ENCODE data around the gene GET3. TPM values are rescaled to one million over a fixed set of nuclear protein-coding genes. Genes with fewer than 3 reads are reported as not detected.
A peak's percentile ranks its signal among the peaks of the same experiment; 100 is the strongest.

Gene GET3
- total RNA-seq, 4 donors from 2014 or later: 52.6 to 85.1 (median 70.5) TPM

DNA sequence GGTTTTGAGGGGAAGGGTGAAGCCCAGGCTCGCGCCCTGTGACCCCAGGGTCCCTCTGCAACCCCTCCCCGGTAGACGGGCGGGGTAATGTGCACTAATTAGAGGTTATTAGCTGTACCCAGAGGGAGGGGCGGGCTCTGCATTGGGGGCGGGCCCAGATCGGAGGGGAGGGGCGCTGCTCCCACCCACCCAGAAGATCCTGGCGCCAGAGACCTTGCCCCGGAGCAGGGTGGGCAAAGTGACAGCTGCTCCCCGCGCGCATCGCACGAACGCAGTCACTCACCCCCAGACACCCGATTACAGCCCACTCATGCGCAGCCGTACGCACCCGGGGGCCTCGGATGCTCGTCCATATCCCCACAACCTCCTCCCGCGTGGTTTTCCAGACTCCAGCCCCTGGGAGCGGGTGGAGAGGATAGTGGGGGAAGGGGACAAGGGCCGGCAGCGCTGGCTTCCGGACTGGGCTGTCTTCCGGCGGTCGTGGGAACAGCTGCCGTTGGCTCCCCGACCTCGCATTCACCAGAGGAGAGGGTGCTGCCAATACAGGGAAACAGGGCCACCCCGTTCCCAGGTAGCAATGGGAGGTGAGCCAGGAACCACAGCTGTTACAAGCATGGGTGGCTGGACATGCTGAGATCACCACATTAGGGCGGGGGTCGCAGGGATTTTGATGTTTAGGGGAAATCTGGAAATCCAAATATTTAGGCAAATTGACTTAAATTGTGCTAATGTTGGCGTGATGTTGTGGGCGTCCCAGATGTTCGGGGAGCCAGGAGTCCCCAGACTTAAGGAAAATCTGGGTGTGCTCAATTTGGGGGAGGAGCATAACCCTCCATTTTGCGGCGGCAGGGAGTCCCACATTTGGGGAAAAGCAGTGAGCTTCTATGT, 41.0 kb downstream of the GET3 start:
- TF ChIP-seq POLR2A (IDR thresholded peaks at IDR 0.05): peak; percentile 31 to 43
- TF ChIP-seq, protein P1, sequence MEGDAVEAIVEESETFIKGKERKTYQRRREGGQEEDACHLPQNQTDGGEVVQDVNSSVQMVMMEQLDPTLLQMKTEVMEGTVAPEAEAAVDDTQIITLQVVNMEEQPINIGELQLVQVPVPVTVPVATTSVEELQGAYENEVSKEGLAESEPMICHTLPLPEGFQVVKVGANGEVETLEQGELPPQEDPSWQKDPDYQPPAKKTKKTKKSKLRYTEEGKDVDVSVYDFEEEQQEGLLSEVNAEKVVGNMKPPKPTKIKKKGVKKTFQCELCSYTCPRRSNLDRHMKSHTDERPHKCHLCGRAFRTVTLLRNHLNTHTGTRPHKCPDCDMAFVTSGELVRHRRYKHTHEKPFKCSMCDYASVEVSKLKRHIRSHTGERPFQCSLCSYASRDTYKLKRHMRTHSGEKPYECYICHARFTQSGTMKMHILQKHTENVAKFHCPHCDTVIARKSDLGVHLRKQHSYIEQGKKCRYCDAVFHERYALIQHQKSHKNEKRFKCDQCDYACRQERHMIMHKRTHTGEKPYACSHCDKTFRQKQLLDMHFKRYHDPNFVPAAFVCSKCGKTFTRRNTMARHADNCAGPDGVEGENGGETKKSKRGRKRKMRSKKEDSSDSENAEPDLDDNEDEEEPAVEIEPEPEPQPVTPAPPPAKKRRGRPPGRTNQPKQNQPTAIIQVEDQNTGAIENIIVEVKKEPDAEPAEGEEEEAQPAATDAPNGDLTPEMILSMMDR (IDR thresholded peaks at IDR 0.05 in 4 of 5, conservative IDR thresholded peaks at IDR 0.05 in 1 of 5): no peak
- H3K4me3 ChIP-seq: peak overlapping the region; percentile 58 to 76 (median 70)
- H3K9me3 ChIP-seq: no peaks in the 10 kb centered on the region
- in situ Hi-C loops (cut with MboI; ENCODE audit: low sequenced_read_pairs in 4 of 4) (no loop called here), intact Hi-C loops (cut with DNase I; ENCODE audit: low total_unique reads) (loop anchor here (1.0 to 10.0 kb wide), 2 partner anchors 18 to 1787 kb away; no protein-coding TSS in a partner anchor)
- no peaks in the 10 kb centered on the region for H3K27me3 ChIP-seq
- peaks cover 36 to 56% of the 10 kb centered on the region in 2 donors for H3K4me1 ChIP-seq
- peak in 1 of 2 donors; percentile 66 for DNase-seq
- H3K27ac ChIP-seq: peak overlapping the region; percentile 87 to 94 (median 92)
- H3K36me3 ChIP-seq: no peaks in the 10 kb centered on the region
- peak; percentile 23 to 24 for ATAC-seq

GRCh38 chr19:12778905-12779161, 41.5 kb downstream of the GET3 start:
- in situ Hi-C loops (cut with MboI; ENCODE audit: low sequenced_read_pairs in 4 of 4) (no loop called here), intact Hi-C loops (cut with DNase I; ENCODE audit: low total_unique reads) (loop anchor here (1.0 to 10.0 kb wide), 2 partner anchors 17 to 1786 kb away; no protein-coding TSS in a partner anchor)
- no peak for DNase-seq

GRCh38 chr19:12779162-12779993, 42.1 kb downstream of the GET3 start:
- Histone ChIP-seq H3K4me3 (peak overlapping the region in 2 of 4 donors; percentile 58 to 65), H3K27ac (peak overlapping the region; percentile 87 to 94 (median 92)), H3K9me3 (no peaks in the 10 kb centered on the region), H3K27me3 (no peaks in the 10 kb centered on the region), H3K4me1 (peaks cover 35 to 56% of the 10 kb centered on the region in 2 donors), H3K36me3 (no peaks in the 10 kb centered on the region)
- intact Hi-C loops (cut with DNase I; ENCODE audit: low total_unique reads): loop anchor here (10.0 kb wide), 1 partner anchor 1785 kb away; no protein-coding TSS in a partner anchor
- in situ Hi-C loops (cut with MboI; ENCODE audit: low sequenced_read_pairs in 4 of 4): no loop called here
- TF ChIP-seq, protein P1 (IDR thresholded peaks at IDR 0.05 in 4 of 5, conservative IDR thresholded peaks at IDR 0.05 in 1 of 5): no peak
- peak in 1 of 2 donors; percentile 8 for TF ChIP-seq POLR2A (IDR thresholded peaks at IDR 0.05)
- peak in 1 of 2 donors; percentile 50 for DNase-seq
- no peak for ATAC-seq

More at GRCh38 chr19:12778905-12779161, 41.5 kb downstream of the GET3 start:
- Histone ChIP-seq H3K27ac (peak overlapping the region; percentile 87 to 94 (median 92)), H3K36me3 (no peaks in the 10 kb centered on the region), H3K4me1 (peaks cover 35 to 56% of the 10 kb centered on the region in 2 donors), H3K9me3 (no peaks in the 10 kb centered on the region), H3K4me3 (peak overlapping the region in 3 of 4 donors; percentile 58 to 74 (median 65)), H3K27me3 (no peaks in the 10 kb centered on the region)
- ATAC-seq: no peak
- no peak for TF ChIP-seq POLR2A (IDR thresholded peaks at IDR 0.05)
- TF ChIP-seq, protein P1 (IDR thresholded peaks at IDR 0.05 in 4 of 5, conservative IDR thresholded peaks at IDR 0.05 in 1 of 5): no peak

DNA sequence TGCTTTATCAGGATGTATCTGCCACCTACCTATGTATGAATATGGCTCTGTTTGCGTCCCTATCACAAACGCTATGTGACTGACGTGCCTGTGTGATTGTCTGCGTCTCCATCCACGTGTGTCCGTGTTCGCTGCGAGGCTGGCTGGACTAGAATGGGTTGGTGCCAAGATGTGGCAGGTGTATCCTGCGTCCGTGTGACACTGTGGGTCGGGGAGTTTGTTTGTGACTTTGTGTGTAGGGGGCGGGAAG, 44.8 kb downstream of the GET3 start:
- Histone ChIP-seq H3K9me3 (no peaks in the 10 kb centered on the region), H3K27me3 (no peaks in the 10 kb centered on the region), H3K36me3 (no peaks in the 10 kb centered on the region), H3K4me3 (peak overlapping the region; percentile 52 to 65 (median 56)), H3K27ac (peak overlapping the region; percentile 99 to 100 (median 100)), H3K4me1 (peaks cover 41 to 61% of the 10 kb centered on the region in 2 donors)
- DNase-seq (no peak), ATAC-seq (peak; percentile 11 to 33)
- TF ChIP-seq, protein P1 (IDR thresholded peaks at IDR 0.05 in 4 of 5, conservative IDR thresholded peaks at IDR 0.05 in 1 of 5): no peak
- TF ChIP-seq POLR2A (IDR thresholded peaks at IDR 0.05): peak in 1 of 2 donors; percentile 47
- intact Hi-C loops (cut with DNase I; ENCODE audit: low total_unique reads) (no loop called here), in situ Hi-C loops (cut with MboI; ENCODE audit: low sequenced_read_pairs in 4 of 4) (no loop called here)
